RWPE1 (cell line): ENCODE data around the gene LGI4.

Source experiments
- CTCF ChIA-PET: fragments of 350-600 bp; sonication (Branson Sonifier 250); formaldehyde crosslinking; extraction: SDS; loops from one replicate; lab custom pipeline; 2021; lab: Yijun Ruan, JAX
- POLR2A ChIA-PET: fragments of 400-600 bp; formaldehyde crosslinking; extraction: SDS; loops from one replicate; lab custom pipeline; 2020; ENCODE audit warnings: antibody characterized with exemption; ENCODE audit not compliant: low non-redundant PET; lab: Yijun Ruan, JAX
- DNase-seq: peaks from one replicate; pipeline ENCODE4 v3.0.0; 2012; ENCODE audit warnings: low spot score
- H3K27ac ChIP-seq: fragments of 450-650 bp; 2 replicates; pipeline ENCODE4 v1.5.1; 2017
- CTCF ChIP-seq: fragments of 450-650 bp; conservative IDR thresholded peaks from 2 replicates; pipeline ENCODE4 v1.5.1; 2017; ENCODE audit warnings: low read depth, mild to moderate bottlenecking

LGI4 gene

GRCh38 chr19:35167251-35168119, 32.6 kb upstream of the LGI4 start:
- POLR2A ChIA-PET = no interaction called here

GRCh38 chr19:35166100-35167063, 31.5 kb upstream of the LGI4 start:
- CTCF ChIA-PET = no interaction called here
- no peak for TF ChIP-seq CTCF
- no peak for DNase-seq
- POLR2A ChIA-PET = no interaction called here
- peak overlapping the region; percentile 38 for H3K27ac ChIP-seq

More at GRCh38 chr19:35167251-35168119, 32.6 kb upstream of the LGI4 start:
- no peak for TF ChIP-seq CTCF
- peak overlapping the region; percentile 40 for H3K27ac ChIP-seq
- no peak for DNase-seq
- CTCF ChIA-PET = no interaction called here

GRCh38 chr19:35165200-35166058, 30.6 kb upstream of the LGI4 start:
- H3K27ac ChIP-seq = no peak overlapping the region
- no peak for DNase-seq
- TF ChIP-seq CTCF = no peak
- POLR2A ChIA-PET = no interaction called here
- CTCF ChIA-PET = no interaction called here

GRCh38 chr19:35164418-35164817, 29.6 kb upstream of the LGI4 start:
- no peak for DNase-seq
- ChIA-PET POLR2A (no interaction called here), CTCF (interaction anchor here (0.7 kb wide), 1 partner anchor 63 kb away, joined by 3 read pairs; no protein-coding TSS in a partner anchor)
- no peak overlapping the region for H3K27ac ChIP-seq
- TF ChIP-seq CTCF = no peak

GRCh38 chr19:35162471-35163326, 27.8 kb upstream of the LGI4 start:
- POLR2A ChIA-PET = no interaction called here
- DNase-seq = peak; percentile 67
- no peak for TF ChIP-seq CTCF
- no peak overlapping the region for H3K27ac ChIP-seq
- CTCF ChIA-PET = interaction anchor here (0.5 kb wide), 1 partner anchor 109 kb away, joined by 3 read pairs; no protein-coding TSS in a partner anchor
